ENCODE data around the gene NTHL1. TPM values are rescaled to one million over a fixed set of nuclear protein-coding genes. Genes with fewer than 3 reads are reported as not detected.

Gene NTHL1
- total and polyA plus RNA-seq, 2 experiments from 2014 or later: 84.6 to 87.9 TPM

GRCh38 chr16:1990101-1990350 is 57.6 kb downstream of the NTHL1 start (continued):
- TF ChIP-seq, protein P1, sequence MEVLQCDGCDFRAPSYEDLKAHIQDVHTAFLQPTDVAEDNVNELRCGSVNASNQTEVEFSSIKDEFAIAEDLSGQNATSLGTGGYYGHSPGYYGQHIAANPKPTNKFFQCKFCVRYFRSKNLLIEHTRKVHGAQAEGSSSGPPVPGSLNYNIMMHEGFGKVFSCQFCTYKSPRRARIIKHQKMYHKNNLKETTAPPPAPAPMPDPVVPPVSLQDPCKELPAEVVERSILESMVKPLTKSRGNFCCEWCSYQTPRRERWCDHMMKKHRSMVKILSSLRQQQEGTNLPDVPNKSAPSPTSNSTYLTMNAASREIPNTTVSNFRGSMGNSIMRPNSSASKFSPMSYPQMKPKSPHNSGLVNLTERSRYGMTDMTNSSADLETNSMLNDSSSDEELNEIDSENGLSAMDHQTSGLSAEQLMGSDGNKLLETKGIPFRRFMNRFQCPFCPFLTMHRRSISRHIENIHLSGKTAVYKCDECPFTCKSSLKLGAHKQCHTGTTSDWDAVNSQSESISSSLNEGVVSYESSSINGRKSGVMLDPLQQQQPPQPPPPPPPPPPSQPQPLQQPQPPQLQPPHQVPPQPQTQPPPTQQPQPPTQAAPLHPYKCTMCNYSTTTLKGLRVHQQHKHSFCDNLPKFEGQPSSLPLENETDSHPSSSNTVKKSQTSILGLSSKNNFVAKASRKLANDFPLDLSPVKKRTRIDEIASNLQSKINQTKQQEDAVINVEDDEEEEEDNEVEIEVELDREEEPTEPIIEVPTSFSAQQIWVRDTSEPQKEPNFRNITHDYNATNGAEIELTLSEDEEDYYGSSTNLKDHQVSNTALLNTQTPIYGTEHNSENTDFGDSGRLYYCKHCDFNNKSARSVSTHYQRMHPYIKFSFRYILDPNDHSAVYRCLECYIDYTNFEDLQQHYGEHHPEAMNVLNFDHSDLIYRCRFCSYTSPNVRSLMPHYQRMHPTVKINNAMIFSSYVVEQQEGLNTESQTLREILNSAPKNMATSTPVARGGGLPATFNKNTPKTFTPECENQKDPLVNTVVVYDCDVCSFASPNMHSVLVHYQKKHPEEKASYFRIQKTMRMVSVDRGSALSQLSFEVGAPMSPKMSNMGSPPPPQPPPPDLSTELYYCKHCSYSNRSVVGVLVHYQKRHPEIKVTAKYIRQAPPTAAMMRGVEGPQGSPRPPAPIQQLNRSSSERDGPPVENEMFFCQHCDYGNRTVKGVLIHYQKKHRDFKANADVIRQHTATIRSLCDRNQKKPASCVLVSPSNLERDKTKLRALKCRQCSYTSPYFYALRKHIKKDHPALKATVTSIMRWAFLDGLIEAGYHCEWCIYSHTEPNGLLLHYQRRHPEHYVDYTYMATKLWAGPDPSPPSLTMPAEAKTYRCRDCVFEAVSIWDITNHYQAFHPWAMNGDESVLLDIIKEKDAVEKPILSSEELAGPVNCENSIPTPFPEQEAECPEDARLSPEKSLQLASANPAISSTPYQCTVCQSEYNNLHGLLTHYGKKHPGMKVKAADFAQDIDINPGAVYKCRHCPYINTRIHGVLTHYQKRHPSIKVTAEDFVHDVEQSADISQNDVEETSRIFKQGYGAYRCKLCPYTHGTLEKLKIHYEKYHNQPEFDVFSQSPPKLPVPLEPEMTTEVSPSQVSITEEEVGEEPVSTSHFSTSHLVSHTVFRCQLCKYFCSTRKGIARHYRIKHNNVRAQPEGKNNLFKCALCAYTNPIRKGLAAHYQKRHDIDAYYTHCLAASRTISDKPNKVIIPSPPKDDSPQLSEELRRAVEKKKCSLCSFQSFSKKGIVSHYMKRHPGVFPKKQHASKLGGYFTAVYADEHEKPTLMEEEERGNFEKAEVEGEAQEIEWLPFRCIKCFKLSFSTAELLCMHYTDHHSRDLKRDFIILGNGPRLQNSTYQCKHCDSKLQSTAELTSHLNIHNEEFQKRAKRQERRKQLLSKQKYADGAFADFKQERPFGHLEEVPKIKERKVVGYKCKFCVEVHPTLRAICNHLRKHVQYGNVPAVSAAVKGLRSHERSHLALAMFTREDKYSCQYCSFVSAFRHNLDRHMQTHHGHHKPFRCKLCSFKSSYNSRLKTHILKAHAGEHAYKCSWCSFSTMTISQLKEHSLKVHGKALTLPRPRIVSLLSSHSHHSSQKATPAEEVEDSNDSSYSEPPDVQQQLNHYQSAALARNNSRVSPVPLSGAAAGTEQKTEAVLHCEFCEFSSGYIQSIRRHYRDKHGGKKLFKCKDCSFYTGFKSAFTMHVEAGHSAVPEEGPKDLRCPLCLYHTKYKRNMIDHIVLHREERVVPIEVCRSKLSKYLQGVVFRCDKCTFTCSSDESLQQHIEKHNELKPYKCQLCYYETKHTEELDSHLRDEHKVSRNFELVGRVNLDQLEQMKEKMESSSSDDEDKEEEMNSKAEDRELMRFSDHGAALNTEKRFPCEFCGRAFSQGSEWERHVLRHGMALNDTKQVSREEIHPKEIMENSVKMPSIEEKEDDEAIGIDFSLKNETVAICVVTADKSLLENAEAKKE (CRISPR knock-in tag; IDR thresholded peaks at IDR 0.05): no peak
- TF ChIP-seq CTCF (conservative IDR thresholded peaks at IDR 0.05; ENCODE audit: low read depth in 2 of 2): no peak
- TF ChIP-seq NANOG (IDR thresholded peaks at IDR 0.05; ENCODE audit: borderline replicate concordance): no peak
- TF ChIP-seq CREB1 (CRISPR knock-in tag; IDR thresholded peaks at IDR 0.05; ENCODE audit: low read depth): no peak
- TF ChIP-seq ETS1 (IDR thresholded peaks at IDR 0.05): no peak
- no peak for TF ChIP-seq EZH2phosphoT487 (IDR thresholded peaks at IDR 0.05; ENCODE audit: unreplicated experiment)
- TF ChIP-seq POLR2AphosphoS5 (IDR thresholded peaks at IDR 0.05; ENCODE audit: low read depth): no peak
- no peak for TF ChIP-seq ZNF331 (CRISPR knock-in tag; IDR thresholded peaks at IDR 0.05; ENCODE audit: low read depth)

MicroRNAs encoded within 50 kb of the gene (microRNA counts, 767-probe panel; counts per million panel counts)
- not detected for microRNA hsa-miR-1225-3p
- not detected for microRNA hsa-miR-1225-5p

Small RNAs within 50 kb of the gene (microRNA-seq; reads per million reads assigned to microRNA genes)
- not detected for gene MIR1225

Small RNAs within 50 kb of the gene (small RNA-seq; reads per million reads assigned to genes)
- not detected for gene MIR1225 (ENCODE audit: low replicate concordance)
- not detected for gene RN7SL219P (ENCODE audit: low replicate concordance)

Other genes starting within 250 kb of the NTHL1 start
- gene HAGH, start 221.0 kb downstream of the NTHL1 start, total RNA-seq (2014; rRNA removed; shearing (Covaris generic)): 24.7 and 30.6 TPM in 2 replicates
- gene HAGH, start 221.0 kb downstream of the NTHL1 start, polyA plus RNA-seq (2016; fragmentation: Nextera tagmentation; extraction: Ambion mirVana): 28.5 and 28.9 TPM in 2 replicates
- 17.3 and 21.0 TPM in 2 replicates for gene FAHD1, start 220.6 kb downstream of the NTHL1 start, total RNA-seq (2014; rRNA removed; shearing (Covaris generic))
- 23.9 and 24.2 TPM in 2 replicates for gene FAHD1, start 220.6 kb downstream of the NTHL1 start, polyA plus RNA-seq (2016; fragmentation: Nextera tagmentation; extraction: Ambion mirVana)
- gene MEIOB, start 175.7 kb downstream of the NTHL1 start, total RNA-seq (2014; rRNA removed; shearing (Covaris generic)): 6.3 and 7.3 TPM in 2 replicates
- gene MEIOB, start 175.7 kb downstream of the NTHL1 start, polyA plus RNA-seq (2016; fragmentation: Nextera tagmentation; extraction: Ambion mirVana): 7.7 and 8.7 TPM in 2 replicates
- gene HS3ST6, start 129.4 kb downstream of the NTHL1 start, total RNA-seq (2014; rRNA removed; shearing (Covaris generic)): not detected in 2 replicates
- gene HS3ST6, start 129.4 kb downstream of the NTHL1 start, polyA plus RNA-seq (2016; fragmentation: Nextera tagmentation; extraction: Ambion mirVana): 0.17 and 0.21 TPM in 2 replicates
- 23.9 and 31.3 TPM in 2 replicates for gene MSRB1, start 104.6 kb downstream of the NTHL1 start, total RNA-seq (2014; rRNA removed; shearing (Covaris generic))
- gene MSRB1, start 104.6 kb downstream of the NTHL1 start, polyA plus RNA-seq (2016; fragmentation: Nextera tagmentation; extraction: Ambion mirVana): 29.6 and 30.4 TPM in 2 replicates
- gene RPL3L, start 93.1 kb downstream of the NTHL1 start, total RNA-seq (2014; rRNA removed; shearing (Covaris generic)): 0.31 and 0.59 TPM in 2 replicates
- gene RPL3L, start 93.1 kb downstream of the NTHL1 start, polyA plus RNA-seq (2016; fragmentation: Nextera tagmentation; extraction: Ambion mirVana): 0.68 and 1.1 TPM in 2 replicates
- 244 and 280 TPM in 2 replicates for gene NDUFB10, start 88.3 kb downstream of the NTHL1 start, total RNA-seq (2014; rRNA removed; shearing (Covaris generic))
- gene NDUFB10, start 88.3 kb downstream of the NTHL1 start, polyA plus RNA-seq (2016; fragmentation: Nextera tagmentation; extraction: Ambion mirVana): 495 and 527 TPM in 2 replicates
- gene RPS2, start 83.0 kb downstream of the NTHL1 start, total RNA-seq (2014; rRNA removed; shearing (Covaris generic)): 3,232 and 3,786 TPM in 2 replicates
- gene RPS2, start 83.0 kb downstream of the NTHL1 start, polyA plus RNA-seq (2016; fragmentation: Nextera tagmentation; extraction: Ambion mirVana): 3,992 and 4,335 TPM in 2 replicates
- not detected in 2 replicates for gene RNF151, start 81.0 kb downstream of the NTHL1 start, total RNA-seq (2014; rRNA removed; shearing (Covaris generic))
- gene RNF151, start 81.0 kb downstream of the NTHL1 start, polyA plus RNA-seq (2016; fragmentation: Nextera tagmentation; extraction: Ambion mirVana): not detected in 2 replicates
- gene TBL3, start 75.8 kb downstream of the NTHL1 start, total RNA-seq (2014; rRNA removed; shearing (Covaris generic)): 122 and 157 TPM in 2 replicates
- 67.0 and 68.8 TPM in 2 replicates for gene TBL3, start 75.8 kb downstream of the NTHL1 start, polyA plus RNA-seq (2016; fragmentation: Nextera tagmentation; extraction: Ambion mirVana)
- gene NOXO1, start 66.4 kb downstream of the NTHL1 start, total RNA-seq (2014; rRNA removed; shearing (Covaris generic)): 1.2 and 2.0 TPM in 2 replicates
- gene NOXO1, start 66.4 kb downstream of the NTHL1 start, polyA plus RNA-seq (2016; fragmentation: Nextera tagmentation; extraction: Ambion mirVana): 2.0 and 2.6 TPM in 2 replicates
- 40.1 and 53.2 TPM in 2 replicates for gene GFER, start 63.6 kb downstream of the NTHL1 start, total RNA-seq (2014; rRNA removed; shearing (Covaris generic))
- 64.5 and 68.5 TPM in 2 replicates for gene GFER, start 63.6 kb downstream of the NTHL1 start, polyA plus RNA-seq (2016; fragmentation: Nextera tagmentation; extraction: Ambion mirVana)
- 72.2 and 77.7 TPM in 2 replicates for gene SYNGR3, start 57.9 kb downstream of the NTHL1 start, total RNA-seq (2014; rRNA removed; shearing (Covaris generic))
- gene SYNGR3, start 57.9 kb downstream of the NTHL1 start, polyA plus RNA-seq (2016; fragmentation: Nextera tagmentation; extraction: Ambion mirVana): 44.7 and 45.4 TPM in 2 replicates
- gene ZNF598, start 38.0 kb downstream of the NTHL1 start, total RNA-seq (2014; rRNA removed; shearing (Covaris generic)): 31.7 and 48.6 TPM in 2 replicates
- gene ZNF598, start 38.0 kb downstream of the NTHL1 start, polyA plus RNA-seq (2016; fragmentation: Nextera tagmentation; extraction: Ambion mirVana): 8.5 and 10.2 TPM in 2 replicates
- gene NPW, start 28.0 kb downstream of the NTHL1 start, total RNA-seq (2014; rRNA removed; shearing (Covaris generic)): 1.9 and 4.5 TPM in 2 replicates
- 37.0 and 37.6 TPM in 2 replicates for gene NPW, start 28.0 kb downstream of the NTHL1 start, polyA plus RNA-seq (2016; fragmentation: Nextera tagmentation; extraction: Ambion mirVana)
- 15.4 and 16.5 TPM in 2 replicates for gene NHERF2, start 20.9 kb downstream of the NTHL1 start, total RNA-seq (2014; rRNA removed; shearing (Covaris generic))
- gene NHERF2, start 20.9 kb downstream of the NTHL1 start, polyA plus RNA-seq (2016; fragmentation: Nextera tagmentation; extraction: Ambion mirVana): 12.0 and 21.0 TPM in 2 replicates
- gene TSC2, start 151 bp upstream of the NTHL1 start, total RNA-seq (2014; rRNA removed; shearing (Covaris generic)): 81.4 and 93.0 TPM in 2 replicates
- 36.3 and 40.5 TPM in 2 replicates for gene TSC2, start 151 bp upstream of the NTHL1 start, polyA plus RNA-seq (2016; fragmentation: Nextera tagmentation; extraction: Ambion mirVana)
- gene PKD1, start 88.1 kb upstream of the NTHL1 start, total RNA-seq (2014; rRNA removed; shearing (Covaris generic)): 75.5 and 107 TPM in 2 replicates
- gene PKD1, start 88.1 kb upstream of the NTHL1 start, polyA plus RNA-seq (2016; fragmentation: Nextera tagmentation; extraction: Ambion mirVana): 18.5 and 21.1 TPM in 2 replicates
- gene RAB26, start 100.8 kb upstream of the NTHL1 start, total RNA-seq (2014; rRNA removed; shearing (Covaris generic)): 3.7 and 4.1 TPM in 2 replicates
- gene RAB26, start 100.8 kb upstream of the NTHL1 start, polyA plus RNA-seq (2016; fragmentation: Nextera tagmentation; extraction: Ambion mirVana): 8.7 and 11.6 TPM in 2 replicates
- 133 and 143 TPM in 2 replicates for gene TRAF7, start 107.9 kb upstream of the NTHL1 start, total RNA-seq (2014; rRNA removed; shearing (Covaris generic))
- gene TRAF7, start 107.9 kb upstream of the NTHL1 start, polyA plus RNA-seq (2016; fragmentation: Nextera tagmentation; extraction: Ambion mirVana): 36.4 and 41.4 TPM in 2 replicates
- gene CASKIN1, start 148.8 kb upstream of the NTHL1 start, total RNA-seq (2014; rRNA removed; shearing (Covaris generic)): 2.4 and 6.2 TPM in 2 replicates
- gene CASKIN1, start 148.8 kb upstream of the NTHL1 start, polyA plus RNA-seq (2016; fragmentation: Nextera tagmentation; extraction: Ambion mirVana): 1.0 TPM in 2 replicates
- gene MLST8, start 157.6 kb upstream of the NTHL1 start, total RNA-seq (2014; rRNA removed; shearing (Covaris generic)): 98.1 and 138 TPM in 2 replicates
- gene MLST8, start 157.6 kb upstream of the NTHL1 start, polyA plus RNA-seq (2016; fragmentation: Nextera tagmentation; extraction: Ambion mirVana): 55.3 and 58.8 TPM in 2 replicates
- gene BRICD5, start 163.0 kb upstream of the NTHL1 start, total RNA-seq (2014; rRNA removed; shearing (Covaris generic)): 3.8 and 5.3 TPM in 2 replicates
- gene BRICD5, start 163.0 kb upstream of the NTHL1 start, polyA plus RNA-seq (2016; fragmentation: Nextera tagmentation; extraction: Ambion mirVana): 4.8 and 6.3 TPM in 2 replicates
- 59.3 and 80.3 TPM in 2 replicates for gene PGP, start 167.0 kb upstream of the NTHL1 start, total RNA-seq (2014; rRNA removed; shearing (Covaris generic))
- gene PGP, start 167.0 kb upstream of the NTHL1 start, polyA plus RNA-seq (2016; fragmentation: Nextera tagmentation; extraction: Ambion mirVana): 44.4 and 52.1 TPM in 2 replicates
- gene E4F1, start 175.8 kb upstream of the NTHL1 start, total RNA-seq (2014; rRNA removed; shearing (Covaris generic)): 42.0 and 45.5 TPM in 2 replicates
- gene E4F1, start 175.8 kb upstream of the NTHL1 start, polyA plus RNA-seq (2016; fragmentation: Nextera tagmentation; extraction: Ambion mirVana): 22.6 and 22.7 TPM in 2 replicates
- gene DNASE1L2, start 188.6 kb upstream of the NTHL1 start, total RNA-seq (2014; rRNA removed; shearing (Covaris generic)): 0.66 TPM in 1 of 2 replicates, not detected in the other
- gene DNASE1L2, start 188.6 kb upstream of the NTHL1 start, polyA plus RNA-seq (2016; fragmentation: Nextera tagmentation; extraction: Ambion mirVana): 0.23 and 0.42 TPM in 2 replicates
- 117 and 118 TPM in 2 replicates for gene ECI1, start 203.8 kb upstream of the NTHL1 start, total RNA-seq (2014; rRNA removed; shearing (Covaris generic))
- 143 and 152 TPM in 2 replicates for gene ECI1, start 203.8 kb upstream of the NTHL1 start, polyA plus RNA-seq (2016; fragmentation: Nextera tagmentation; extraction: Ambion mirVana)
- 372 and 384 TPM in 2 replicates for gene RNPS1, start 220.3 kb upstream of the NTHL1 start, total RNA-seq (2014; rRNA removed; shearing (Covaris generic))
- gene RNPS1, start 220.3 kb upstream of the NTHL1 start, polyA plus RNA-seq (2016; fragmentation: Nextera tagmentation; extraction: Ambion mirVana): 298 and 315 TPM in 2 replicates

All from GM23338 (cell line).